Measurements from ENCODE around the gene DLX4.

Gene DLX4

DNA sequence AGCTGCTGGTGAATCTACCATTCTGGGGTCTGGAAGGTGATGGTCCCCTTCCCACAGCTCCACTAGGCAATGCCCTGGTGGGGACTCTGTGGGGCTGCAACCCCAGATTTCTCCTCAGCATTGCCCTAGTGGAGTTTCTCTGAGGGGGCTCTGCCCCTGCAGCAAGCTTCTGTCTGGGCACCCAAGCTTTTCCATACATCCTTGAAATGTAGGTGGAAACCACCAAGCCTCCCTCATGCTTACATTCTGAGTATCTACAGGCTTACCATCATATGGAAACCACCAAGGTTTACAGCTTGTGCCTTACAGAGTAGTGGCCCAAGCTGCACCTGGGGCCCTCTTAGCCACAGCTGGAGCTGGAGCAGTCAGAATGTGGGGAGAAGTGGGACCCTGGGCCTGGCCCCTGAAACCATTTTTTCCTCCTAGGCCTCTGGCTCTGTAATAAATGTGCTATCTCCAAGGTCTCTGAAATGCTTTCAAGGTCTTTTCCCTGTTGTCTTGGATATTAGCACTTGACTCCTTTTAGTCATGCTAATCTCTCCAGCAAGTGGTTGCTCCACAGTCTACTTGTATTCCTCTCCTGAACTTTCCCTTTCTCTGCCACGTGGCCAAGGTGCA is 45.6 kb downstream of the DLX4 start:
- DNase-seq (ENCODE audit: low read depth): no peak

GRCh38 chr17:50015146-50015545 is 46.2 kb downstream of the DLX4 start:
- DNase-seq (ENCODE audit: low read depth): no peak

GRCh38 chr17:50018909-50019308 is 49.9 kb downstream of the DLX4 start:
- no peak for DNase-seq (ENCODE audit: low read depth)

GRCh38 chr17:50020841-50021599 is 52.0 kb downstream of the DLX4 start:
- DNase-seq (ENCODE audit: low read depth): no peak

DNA sequence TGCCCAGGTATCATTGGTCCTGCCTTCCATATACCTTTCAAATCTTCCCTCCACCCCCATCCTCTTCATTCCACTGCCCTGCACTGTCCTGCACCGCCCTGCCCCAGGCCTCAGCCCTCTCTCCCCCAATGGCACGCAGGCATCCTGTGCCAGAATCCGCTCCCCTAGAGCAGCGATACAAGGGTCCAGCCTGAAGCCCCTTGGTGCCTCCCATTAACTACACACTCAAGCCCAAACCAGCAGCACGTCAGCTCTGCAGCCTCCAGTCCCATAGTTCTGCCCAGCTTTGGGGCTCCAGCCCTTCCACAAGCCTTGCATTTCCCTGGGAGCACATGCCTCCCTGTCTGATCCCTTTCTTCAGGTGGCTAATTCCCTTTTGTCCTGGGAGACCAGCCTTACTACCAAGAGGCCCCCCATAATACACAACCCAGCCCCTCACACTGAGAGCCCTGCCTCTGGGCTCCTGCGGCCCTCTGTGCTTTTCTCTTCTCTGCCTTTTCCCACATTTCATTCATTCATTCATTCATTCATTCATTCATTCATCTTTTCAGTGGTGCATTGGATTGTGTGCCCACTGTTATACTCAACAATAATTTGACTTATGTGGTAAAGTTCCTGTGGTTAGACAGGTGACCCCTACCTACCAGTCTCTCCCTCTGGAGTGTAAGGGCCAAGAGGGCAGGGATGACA is 52.8 kb downstream of the DLX4 start:
- no peak for DNase-seq (ENCODE audit: low read depth)

GRCh38 chr17:50022463-50023130 is 53.6 kb downstream of the DLX4 start:
- DNase-seq (ENCODE audit: low read depth): no peak

DNA sequence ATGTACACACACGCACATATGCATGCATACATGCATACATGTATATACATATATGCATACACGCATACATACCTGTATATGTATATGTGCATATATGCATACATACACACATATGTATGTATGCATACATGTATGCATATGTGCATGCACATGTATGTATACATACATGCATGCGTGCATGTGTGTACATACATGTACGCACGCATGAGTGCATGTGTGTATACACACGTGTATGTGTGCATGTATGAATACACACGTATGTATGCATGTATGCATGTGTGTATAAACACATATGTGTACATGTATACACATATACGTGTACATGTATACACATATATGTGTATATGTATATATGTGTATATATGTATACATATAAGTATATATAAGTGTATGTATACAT is 54.5 kb downstream of the DLX4 start:
- DNase-seq (ENCODE audit: low read depth): no peak
